Brain microvascular endothelial cell (primary cell): Measurements from ENCODE around the gene SETD7.
"Not testable (repeated sequence)": the region's sequence is repeated elsewhere in the genome, so short reads cannot be mapped to it uniquely, and the experiment has no call there.

ENCODE experiments used
- DNase-seq: peaks from one replicate; pipeline ENCODE4 v3.0.0-alpha.2; 2020
- H3K27ac ChIP-seq: fragments of 250-450 bp; sonication (Bioruptor Pico); 2 replicates; pipeline ENCODE4 v1.5.1; 2020; ENCODE audit warnings: mild to moderate bottlenecking, moderate library complexity
- H3K27me3 ChIP-seq: fragments of 250-450 bp; sonication (Bioruptor Pico); replicated peaks from 2 replicates; pipeline ENCODE4 v1.5.1; 2020; ENCODE audit warnings: mild to moderate bottlenecking
- H3K36me3 ChIP-seq: fragments of 250-450 bp; sonication (Bioruptor Pico); replicated peaks from 2 replicates; pipeline ENCODE4 v1.5.1; 2020; ENCODE audit warnings: mild to moderate bottlenecking
- H3K4me3 ChIP-seq: 2 replicates; pipeline ENCODE4 v1.5.1; 2011; ENCODE audit warnings: low read depth, mild to moderate bottlenecking, control low read depth, low read length, moderate library complexity
- CTCF ChIP-seq: IDR thresholded peaks from 2 replicates; pipeline ENCODE4 v1.5.1; 2011; ENCODE audit warnings: low read depth, mild to moderate bottlenecking, moderate library complexity, low read length, control low read depth, inconsistent platforms; ENCODE audit errors: missing control alignments
- in situ Hi-C: cut with HindIII; loops from 2 replicates; pipeline ENCODE4 v1.10.0; 2017; ENCODE audit warnings: low sequenced_read_pairs, low pct_ligation_motif_present

SETD7 gene

DNA sequence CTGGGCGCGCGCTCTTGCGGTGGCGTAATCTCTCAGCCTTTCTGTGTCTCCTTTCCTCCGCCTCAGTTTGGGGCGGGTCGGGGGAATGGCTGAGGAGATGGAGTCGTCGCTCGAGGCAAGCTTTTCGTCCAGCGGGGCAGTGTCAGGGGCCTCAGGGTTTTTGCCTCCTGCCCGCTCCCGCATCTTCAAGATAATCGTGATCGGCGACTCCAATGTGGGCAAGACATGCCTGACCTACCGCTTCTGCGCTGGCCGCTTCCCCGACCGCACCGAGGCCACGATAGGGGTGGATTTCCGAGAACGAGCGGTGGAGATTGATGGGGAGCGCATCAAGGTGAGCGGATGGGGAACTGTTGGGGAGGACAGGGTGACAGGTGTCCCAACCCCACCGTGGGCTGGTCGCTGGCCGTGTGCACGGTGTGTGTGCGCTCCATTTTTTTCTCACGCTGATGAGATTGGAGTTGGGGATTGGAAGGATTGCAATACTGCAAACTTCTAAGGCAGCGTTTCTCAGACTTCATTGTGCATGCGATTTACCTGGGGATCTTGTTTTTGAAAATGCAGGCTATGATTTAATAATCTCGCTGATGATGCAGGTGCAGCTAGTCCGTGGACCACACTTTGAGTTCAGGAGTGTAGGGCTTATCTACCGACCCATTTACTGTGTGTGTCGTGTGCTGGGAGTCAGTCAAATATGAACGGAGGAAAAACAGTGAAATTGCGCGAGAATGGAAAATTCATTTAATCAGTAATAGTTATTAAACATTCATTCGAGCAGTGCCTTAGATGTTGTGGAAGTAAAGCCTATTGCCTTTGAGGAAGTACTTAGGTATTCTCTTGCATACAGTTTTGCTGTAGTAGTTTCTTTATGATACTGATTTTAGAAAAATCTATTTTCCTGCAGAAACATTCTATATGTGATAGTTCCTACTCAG is 101.6 kb downstream of the SETD7 start, which contains the start of gene RAB33B:
Gene RAB33B, plus strand, starts transcription at position 11 of the 935 bp plus-strand sequence. Its CDS starts 75 bp downstream, at position 86.
- H3K27ac ChIP-seq = peak within 1 kb of the TSS; percentile 94
- no peak for TF ChIP-seq CTCF
- no peak for DNase-seq
- in situ Hi-C loops = no loop called here
- peak within 1 kb of the TSS; percentile 99 for H3K4me3 ChIP-seq
- no peaks in the 10 kb centered on the region for H3K36me3 ChIP-seq
- no peaks in the 10 kb centered on the region for H3K27me3 ChIP-seq

DNA sequence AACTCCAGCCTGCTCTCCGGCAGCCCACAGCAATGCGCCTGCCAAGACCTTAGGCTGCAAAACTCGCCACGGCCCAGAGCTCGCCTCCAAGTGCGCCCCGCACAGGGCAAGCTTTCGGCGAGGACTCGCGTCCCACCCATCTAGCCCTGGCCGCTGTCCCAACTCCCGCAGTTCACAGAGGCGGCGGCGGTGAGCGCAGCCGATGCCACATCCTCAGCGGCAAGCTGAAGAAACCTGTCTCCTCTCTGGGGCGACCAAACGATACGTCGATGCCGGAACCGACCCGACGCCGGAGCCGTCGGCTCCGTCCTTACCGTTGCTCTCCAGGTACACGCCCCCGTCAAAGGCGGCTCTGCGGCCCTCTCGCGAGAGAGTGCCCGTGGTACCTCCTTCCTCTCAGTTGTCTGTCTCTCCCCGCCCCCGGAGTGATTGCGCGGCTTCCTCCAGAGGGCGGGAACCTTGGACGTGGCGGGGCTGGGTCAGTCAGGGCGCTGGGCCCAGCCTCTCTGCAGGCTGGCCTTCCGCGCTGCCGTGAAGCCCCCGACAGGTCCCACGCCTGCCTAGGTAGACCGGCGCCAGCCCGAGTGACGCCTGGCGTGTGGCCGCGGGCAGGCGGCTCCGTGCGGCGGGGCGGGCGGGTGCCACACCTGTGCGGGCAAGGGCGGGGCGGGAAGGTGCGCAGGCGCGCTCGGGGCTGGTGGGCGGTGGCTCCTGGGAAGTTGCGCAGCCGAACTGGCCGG is 102.5 kb downstream of the SETD7 start:
- in situ Hi-C loops = no loop called here
- peak; percentile 97 for DNase-seq
- peak overlapping the region; percentile 99 for H3K4me3 ChIP-seq
- no peaks in the 10 kb centered on the region for H3K36me3 ChIP-seq
- H3K27me3 ChIP-seq = no peaks in the 10 kb centered on the region
- peak overlapping the region; percentile 94 for H3K27ac ChIP-seq
- TF ChIP-seq CTCF = no peak

GRCh38 chr4:139453041-139453370 is 103.0 kb downstream of the SETD7 start:
- peak; percentile 63 for TF ChIP-seq CTCF

DNA sequence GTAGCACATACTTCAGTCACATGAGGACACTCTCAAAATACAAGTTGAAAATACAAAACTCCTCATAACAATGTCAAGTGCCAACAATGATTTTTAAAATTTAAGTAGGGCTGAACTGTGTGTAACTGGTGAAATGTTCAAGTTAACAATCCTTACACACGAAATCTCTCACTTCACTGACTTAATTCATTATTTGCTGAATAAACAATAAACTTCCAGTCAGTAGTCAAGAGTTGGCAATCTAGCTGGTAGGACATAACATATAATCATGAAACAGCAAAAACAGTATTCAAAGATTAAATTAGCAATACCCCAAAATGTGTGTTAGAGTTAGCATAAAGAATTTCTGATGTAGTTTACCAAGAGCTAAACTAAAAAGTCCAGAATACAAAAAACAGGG is 104.0 kb downstream of the SETD7 start:
- H3K4me3 ChIP-seq = no peak overlapping the region
- H3K36me3 ChIP-seq = no peaks in the 10 kb centered on the region
- TF ChIP-seq CTCF = no peak
- in situ Hi-C loops = no loop called here
- no peak overlapping the region for H3K27ac ChIP-seq
- no peak for DNase-seq
- H3K27me3 ChIP-seq = no peaks in the 10 kb centered on the region

More at GRCh38 chr4:139453041-139453370, 103.0 kb downstream of the SETD7 start:
- peak; percentile 72 for DNase-seq
- Histone ChIP-seq H3K27me3 (no peaks in the 10 kb centered on the region), H3K4me3 (peak overlapping the region; percentile 99), H3K27ac (peak overlapping the region; percentile 94), H3K36me3 (no peaks in the 10 kb centered on the region)
- in situ Hi-C loops = no loop called here

GRCh38 chr4:139450586-139450985 is 105.4 kb downstream of the SETD7 start:
- Histone ChIP-seq H3K27me3 (no peaks in the 10 kb centered on the region), H3K27ac (no peak overlapping the region), H3K4me3 (no peak overlapping the region), H3K36me3 (no peaks in the 10 kb centered on the region)
- in situ Hi-C loops = no loop called here
- no peak for TF ChIP-seq CTCF
- no peak for DNase-seq

DNA sequence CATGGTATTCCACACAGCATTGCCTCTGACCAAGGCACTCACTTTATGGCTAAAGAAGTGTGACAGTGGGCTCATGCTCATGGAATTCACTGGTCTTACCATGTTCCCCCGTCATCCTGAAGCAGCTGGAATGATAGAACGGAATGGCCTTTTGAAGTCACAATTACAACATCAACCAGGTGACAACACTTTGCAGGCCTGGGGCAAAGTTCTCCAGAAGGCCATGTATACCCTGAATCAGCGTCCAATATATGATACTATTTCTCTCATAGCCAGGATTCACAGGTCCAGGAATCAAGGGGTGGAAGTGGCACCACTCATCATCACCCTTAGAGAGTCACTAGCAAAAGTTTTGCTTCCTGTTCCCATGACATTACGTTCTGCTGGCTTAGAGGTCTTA is 108.9 kb downstream of the SETD7 start:
- DNase-seq, in situ Hi-C loops, H3K36me3 ChIP-seq, H3K27me3 ChIP-seq, H3K4me3 ChIP-seq, H3K27ac ChIP-seq: not testable (repeated sequence)
